Measurements from ENCODE around the gene CACNA2D3. TPM values are rescaled to one million over a fixed set of nuclear protein-coding genes. Genes with fewer than 3 reads are reported as not detected.

The CACNA2D3 gene
- total RNA-seq, 2 experiments from 2014 or later, result not detected

DNA sequence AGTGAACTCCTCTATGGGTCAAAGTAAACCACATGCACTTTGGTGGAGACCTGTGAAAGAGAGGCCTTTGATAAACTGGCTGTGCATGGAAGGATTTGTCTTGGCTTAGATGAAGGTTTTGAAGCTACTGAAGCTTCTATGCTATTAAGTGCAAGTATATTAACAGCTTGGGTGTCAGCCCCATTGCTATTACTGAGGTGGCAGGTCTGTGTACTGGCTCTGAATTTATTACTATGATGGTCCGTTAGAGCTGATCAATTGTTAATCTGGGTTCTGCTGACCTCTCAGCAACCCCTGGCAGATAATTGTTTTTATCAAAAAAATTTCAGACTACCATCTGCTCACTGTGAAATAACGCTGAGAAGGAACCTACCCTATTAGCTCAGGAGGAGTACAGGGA lies 268.2 kb downstream of the CACNA2D3 start:
- DNase-seq, result no peak
- Mint-ChIP-seq H3K27ac (no peak overlapping the region), H3K9me3 (no peaks in the 10 kb centered on the region), H3K4me3 (no peak overlapping the region), H3K4me1 (no peaks in the 10 kb centered on the region), H3K27me3 (peaks cover 9% of the 10 kb centered on the region), H3K36me3 (no peaks in the 10 kb centered on the region)

DNA sequence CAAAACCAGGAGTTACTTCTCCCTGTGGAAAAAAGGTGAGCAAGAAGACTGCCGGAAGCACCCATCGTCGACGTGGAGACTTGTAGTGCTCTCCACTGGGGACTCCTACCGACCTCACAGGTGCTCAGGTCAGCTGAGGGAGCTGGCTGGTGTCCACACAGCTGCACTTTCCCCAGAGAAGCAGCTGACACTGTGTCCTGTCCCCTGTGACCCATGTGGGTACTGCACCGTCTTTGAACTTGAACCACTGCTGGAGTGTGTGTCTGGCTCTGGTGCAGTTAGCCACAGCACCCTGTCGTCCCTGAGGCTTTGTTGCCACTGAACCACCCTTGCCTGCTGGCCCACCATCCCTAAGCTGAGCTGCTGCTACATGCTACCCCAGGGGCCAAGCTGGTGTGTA lies 270.8 kb downstream of the CACNA2D3 start:
- H3K36me3 Mint-ChIP-seq, result no peaks in the 10 kb centered on the region
- DNase-seq, result no peak

DNA sequence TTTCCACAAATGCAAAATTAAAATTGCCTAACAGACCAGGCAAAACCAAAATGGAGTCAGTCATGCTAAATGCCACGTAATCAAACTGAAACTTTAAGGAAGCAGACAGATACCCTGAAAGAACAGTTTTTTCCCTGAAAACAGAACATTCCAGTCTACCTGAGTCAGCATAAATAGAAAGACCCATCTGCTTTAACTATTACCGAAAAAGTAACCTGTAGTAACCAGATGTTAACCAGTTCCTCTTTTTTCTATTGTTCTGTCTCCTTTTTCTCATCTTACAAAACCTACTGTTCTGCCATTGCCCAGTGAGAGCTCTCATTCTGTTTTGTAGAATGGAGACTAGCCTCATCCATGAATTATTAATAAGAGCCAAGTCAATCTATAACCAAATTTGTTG lies 286.0 kb downstream of the CACNA2D3 start:
- Mint-ChIP-seq H3K9me3 (peaks cover 4% of the 10 kb centered on the region), H3K4me1 (no peaks in the 10 kb centered on the region), H3K4me3 (no peak overlapping the region), H3K27ac (no peak overlapping the region), H3K36me3 (no peaks in the 10 kb centered on the region), H3K27me3 (peaks cover 3% of the 10 kb centered on the region)
- DNase-seq, result no peak

More for the DNA sequence above, 270.8 kb downstream of the CACNA2D3 start:
- no peak overlapping the region for H3K27ac Mint-ChIP-seq
- H3K4me3 Mint-ChIP-seq, result no peak overlapping the region
- no peaks in the 10 kb centered on the region for H3K27me3 Mint-ChIP-seq
- H3K9me3 Mint-ChIP-seq, result no peaks in the 10 kb centered on the region
- no peaks in the 10 kb centered on the region for H3K4me1 Mint-ChIP-seq

DNA sequence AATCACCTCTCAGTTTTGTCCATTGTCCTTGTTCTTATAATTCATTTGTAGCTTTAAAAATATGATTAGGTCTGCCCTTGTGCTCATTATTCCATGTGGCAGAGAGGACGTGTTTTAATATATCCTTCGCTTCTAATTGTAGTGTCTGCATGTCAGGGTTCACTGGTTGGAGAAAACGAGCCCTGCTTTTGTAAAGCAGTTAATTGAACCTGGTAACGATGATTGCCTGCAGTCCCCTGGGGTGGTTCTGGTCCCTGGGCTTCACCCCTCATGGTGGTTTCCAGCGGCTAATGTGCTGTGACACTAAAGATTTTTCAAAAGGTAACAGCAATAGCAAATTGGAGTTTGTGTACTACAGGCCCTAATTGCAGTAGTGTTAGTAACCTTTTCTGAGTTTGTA lies 299.6 kb downstream of the CACNA2D3 start:
- Mint-ChIP-seq H3K4me3 (no peak overlapping the region), H3K27me3 (peaks cover 6% of the 10 kb centered on the region), H3K4me1 (no peaks in the 10 kb centered on the region), H3K36me3 (no peaks in the 10 kb centered on the region), H3K9me3 (no peaks in the 10 kb centered on the region), H3K27ac (no peak overlapping the region)
- DNase-seq, result no peak

DNA sequence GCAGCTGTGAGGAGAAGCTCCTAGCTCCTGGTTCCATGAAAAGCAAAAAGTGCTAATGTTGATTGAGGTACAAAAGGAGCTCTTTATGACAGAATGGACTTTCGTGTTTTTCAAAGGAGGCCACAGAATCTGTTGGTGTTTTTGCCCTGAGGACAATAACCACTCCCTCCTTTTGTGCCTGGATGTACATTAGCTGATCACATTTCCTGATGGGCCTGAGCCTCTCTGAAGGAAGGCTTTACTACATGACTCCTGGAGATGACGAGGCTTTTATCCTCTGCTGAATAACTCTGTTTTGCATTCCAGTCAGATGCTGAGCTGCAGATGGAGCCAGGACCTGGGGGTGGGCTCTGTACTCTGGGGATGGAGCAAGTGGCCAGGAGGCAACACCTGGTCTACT lies 301.9 kb downstream of the CACNA2D3 start:
- no peak for DNase-seq
- Mint-ChIP-seq H3K4me1 (no peaks in the 10 kb centered on the region), H3K27ac (no peak overlapping the region), H3K36me3 (no peaks in the 10 kb centered on the region), H3K9me3 (no peaks in the 10 kb centered on the region), H3K27me3 (no peaks in the 10 kb centered on the region), H3K4me3 (no peak overlapping the region)

DNA sequence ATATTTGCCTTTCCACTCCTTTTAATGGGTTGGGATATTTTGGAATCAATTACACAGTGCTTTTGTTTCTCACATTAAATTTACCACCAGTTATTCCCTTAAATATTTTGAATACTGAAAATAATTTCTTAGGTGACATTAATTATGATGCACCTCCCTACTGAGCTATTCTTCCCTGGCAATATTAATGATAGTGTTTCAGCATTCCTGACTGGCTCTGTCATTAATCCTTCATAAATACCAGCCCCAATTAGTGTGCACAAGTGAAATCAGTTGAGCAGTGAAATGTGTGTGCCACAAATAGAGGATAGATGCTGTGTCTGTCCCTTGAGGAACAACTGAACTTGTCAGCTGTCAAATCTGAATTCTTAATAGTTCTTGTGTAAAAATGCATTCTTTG lies 304.0 kb downstream of the CACNA2D3 start:
- DNase-seq, result no peak
- no peaks in the 10 kb centered on the region for H3K4me1 Mint-ChIP-seq
- no peaks in the 10 kb centered on the region for H3K36me3 Mint-ChIP-seq
- H3K4me3 Mint-ChIP-seq, result no peak overlapping the region
- no peaks in the 10 kb centered on the region for H3K27me3 Mint-ChIP-seq
- no peaks in the 10 kb centered on the region for H3K9me3 Mint-ChIP-seq
- H3K27ac Mint-ChIP-seq, result no peak overlapping the region

DNA sequence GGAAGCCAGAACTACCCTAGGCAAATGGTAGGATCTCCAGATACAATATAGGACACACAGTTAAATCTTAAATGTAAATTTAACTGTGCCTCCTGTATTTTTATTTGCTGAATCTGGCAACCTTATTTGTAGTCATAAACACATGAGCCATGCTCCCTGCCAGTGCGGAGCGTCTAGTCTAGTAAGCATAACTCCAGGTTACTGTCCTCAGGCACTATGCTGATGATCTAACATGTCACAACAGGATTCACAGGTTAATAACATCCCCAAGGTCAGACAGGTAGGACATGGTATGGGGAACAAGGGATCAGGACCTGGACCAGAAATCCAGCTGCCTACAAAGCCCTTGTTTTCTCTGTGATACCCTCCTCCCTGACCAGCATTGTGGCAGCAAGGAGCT lies 305.1 kb downstream of the CACNA2D3 start:
- Mint-ChIP-seq H3K4me3 (no peak overlapping the region), H3K9me3 (no peaks in the 10 kb centered on the region), H3K27me3 (peaks cover 3% of the 10 kb centered on the region), H3K4me1 (no peaks in the 10 kb centered on the region), H3K36me3 (no peaks in the 10 kb centered on the region), H3K27ac (no peak overlapping the region)
- DNase-seq, result no peak

DNA sequence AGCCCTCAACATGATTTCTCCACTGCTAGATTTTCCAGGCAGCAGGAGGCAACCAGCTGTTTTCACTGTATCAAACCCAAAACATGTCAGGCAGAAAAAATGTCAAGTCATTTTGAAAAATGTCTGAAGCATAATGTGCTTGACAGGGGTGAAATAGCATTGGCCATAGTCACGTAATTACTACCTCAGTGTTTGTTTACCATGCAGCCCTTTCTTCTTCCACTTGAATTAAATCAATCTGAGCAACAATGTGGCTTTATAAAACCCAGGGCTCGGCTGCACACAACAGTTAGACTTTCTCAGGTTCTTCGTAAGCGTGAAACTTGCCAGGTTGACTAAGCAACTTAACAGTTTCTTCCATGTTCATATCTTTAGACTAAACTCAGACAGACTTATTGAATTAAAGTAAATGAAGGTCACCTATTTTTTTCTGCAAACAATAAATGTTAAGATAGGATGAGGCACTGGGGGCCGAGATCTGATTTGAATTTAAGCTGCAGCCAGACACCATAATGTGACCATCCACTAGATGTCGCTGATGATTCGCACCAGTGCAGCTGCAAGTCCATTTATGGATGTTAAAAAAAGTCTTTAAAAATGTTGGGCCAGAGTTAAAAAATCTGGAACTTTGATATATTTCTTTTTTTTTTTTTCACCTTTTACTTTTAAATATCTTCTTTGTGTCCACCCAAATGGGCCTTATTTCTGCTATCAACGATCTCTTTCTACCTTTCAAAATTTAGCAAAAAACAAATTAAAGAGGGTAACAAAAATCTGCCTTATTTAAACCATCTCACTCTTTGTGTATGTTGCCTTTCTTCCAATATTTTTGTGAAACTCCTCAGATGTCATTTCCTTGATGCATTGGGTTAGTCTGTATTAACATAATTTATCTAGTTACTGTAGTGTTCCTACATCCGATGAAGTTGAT lies 305.9 kb downstream of the CACNA2D3 start:
- Mint-ChIP-seq H3K36me3 (no peaks in the 10 kb centered on the region), H3K27ac (no peak overlapping the region), H3K9me3 (no peaks in the 10 kb centered on the region), H3K27me3 (peaks cover 3% of the 10 kb centered on the region), H3K4me1 (no peaks in the 10 kb centered on the region), H3K4me3 (no peak overlapping the region)
- DNase-seq, result peak; percentile 24

DNA sequence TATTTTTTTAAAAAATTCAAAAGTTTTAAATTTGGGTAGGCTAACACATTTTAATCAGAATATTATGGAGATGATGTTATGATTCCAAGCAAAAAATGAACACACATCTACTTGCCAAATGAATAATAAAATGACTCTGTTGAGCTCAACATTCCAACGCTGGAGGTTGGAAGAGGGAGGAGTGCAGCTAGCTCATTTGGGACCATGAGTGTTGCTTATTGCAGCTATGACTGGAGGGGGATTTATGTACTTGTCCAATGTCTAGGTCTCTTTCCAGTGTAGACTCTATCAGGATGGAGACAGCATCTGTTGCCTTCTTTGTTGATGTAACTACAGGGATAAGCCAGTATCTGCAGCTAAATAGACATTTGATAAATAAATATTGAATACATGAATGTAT lies 310.6 kb downstream of the CACNA2D3 start:
- no peaks in the 10 kb centered on the region for H3K9me3 Mint-ChIP-seq
- no peak overlapping the region for H3K4me3 Mint-ChIP-seq
- DNase-seq, result no peak
- H3K27ac Mint-ChIP-seq, result no peak overlapping the region
- H3K27me3 Mint-ChIP-seq, result peaks cover 3% of the 10 kb centered on the region
- no peaks in the 10 kb centered on the region for H3K36me3 Mint-ChIP-seq
- H3K4me1 Mint-ChIP-seq, result no peaks in the 10 kb centered on the region

DNA sequence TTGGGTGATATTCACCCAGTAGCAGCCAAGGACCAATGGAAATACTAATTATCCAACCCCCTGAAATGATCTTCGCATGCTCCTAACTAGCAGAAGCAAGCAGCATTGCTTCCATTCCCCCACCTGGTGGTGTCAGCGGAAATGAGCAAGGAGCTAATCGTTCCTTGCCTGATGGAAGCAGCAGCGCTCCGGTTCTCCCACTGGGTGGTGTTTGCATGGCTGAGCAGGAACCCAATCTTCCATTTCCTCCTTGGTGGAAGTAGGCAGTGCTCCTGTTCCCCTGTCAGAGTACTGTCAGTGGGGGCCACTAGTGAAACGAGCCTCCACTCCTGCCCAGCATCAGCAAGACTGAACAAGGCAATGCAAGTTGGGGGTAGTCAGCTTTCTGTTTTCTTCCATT lies 311.5 kb downstream of the CACNA2D3 start:
- Mint-ChIP-seq H3K4me1 (no peaks in the 10 kb centered on the region), H3K27me3 (peaks cover 3% of the 10 kb centered on the region), H3K4me3 (no peak overlapping the region), H3K36me3 (no peaks in the 10 kb centered on the region), H3K27ac (no peak overlapping the region), H3K9me3 (no peaks in the 10 kb centered on the region)
- DNase-seq, result no peak

DNA sequence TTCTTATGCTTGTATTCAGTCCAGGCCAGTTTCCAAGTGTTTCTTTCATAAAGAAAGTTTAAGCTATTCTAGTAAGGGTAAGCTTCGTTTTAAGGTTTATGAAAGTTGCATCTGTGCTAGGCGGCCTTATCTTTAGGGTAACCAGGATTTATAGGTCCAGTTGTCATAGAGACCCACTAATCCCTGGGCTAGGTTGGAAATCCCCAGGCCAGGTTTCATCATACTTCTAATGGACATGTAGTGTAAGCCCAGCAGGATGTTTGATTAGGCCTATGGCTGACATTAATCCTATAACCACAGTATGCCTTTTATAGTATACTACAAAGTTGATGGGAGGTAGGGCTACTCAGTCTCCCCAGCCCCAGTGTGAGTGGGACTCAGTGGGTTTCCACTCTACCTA lies 312.4 kb downstream of the CACNA2D3 start:
- Mint-ChIP-seq H3K27me3 (peaks cover 3% of the 10 kb centered on the region), H3K4me3 (no peak overlapping the region), H3K27ac (no peak overlapping the region), H3K9me3 (no peaks in the 10 kb centered on the region), H3K36me3 (no peaks in the 10 kb centered on the region), H3K4me1 (no peaks in the 10 kb centered on the region)
- no peak for DNase-seq

DNA sequence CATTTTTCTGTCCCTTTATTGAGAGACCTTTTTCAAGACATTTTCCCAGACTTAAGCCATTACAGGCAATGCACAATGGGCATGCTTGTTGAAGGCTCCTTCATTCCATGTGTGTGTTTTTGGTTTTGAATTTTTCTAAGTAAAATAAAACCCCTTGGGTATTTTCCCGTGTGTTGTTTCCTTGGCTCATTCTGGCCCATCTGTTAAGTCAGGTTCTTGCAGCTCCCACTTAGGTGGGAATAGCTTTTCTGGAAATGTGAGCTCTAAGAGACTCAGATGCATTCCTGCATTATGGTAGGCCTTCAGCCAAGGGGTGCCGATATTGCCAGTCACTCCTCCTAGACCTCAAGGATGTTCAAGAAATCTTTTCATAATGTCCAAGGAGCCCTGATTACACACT lies 314.9 kb downstream of the CACNA2D3 start:
- Mint-ChIP-seq H3K27me3 (peaks cover 1% of the 10 kb centered on the region), H3K36me3 (no peaks in the 10 kb centered on the region), H3K27ac (no peak overlapping the region), H3K4me3 (no peak overlapping the region), H3K9me3 (no peaks in the 10 kb centered on the region), H3K4me1 (no peaks in the 10 kb centered on the region)
- no peak for DNase-seq

DNA sequence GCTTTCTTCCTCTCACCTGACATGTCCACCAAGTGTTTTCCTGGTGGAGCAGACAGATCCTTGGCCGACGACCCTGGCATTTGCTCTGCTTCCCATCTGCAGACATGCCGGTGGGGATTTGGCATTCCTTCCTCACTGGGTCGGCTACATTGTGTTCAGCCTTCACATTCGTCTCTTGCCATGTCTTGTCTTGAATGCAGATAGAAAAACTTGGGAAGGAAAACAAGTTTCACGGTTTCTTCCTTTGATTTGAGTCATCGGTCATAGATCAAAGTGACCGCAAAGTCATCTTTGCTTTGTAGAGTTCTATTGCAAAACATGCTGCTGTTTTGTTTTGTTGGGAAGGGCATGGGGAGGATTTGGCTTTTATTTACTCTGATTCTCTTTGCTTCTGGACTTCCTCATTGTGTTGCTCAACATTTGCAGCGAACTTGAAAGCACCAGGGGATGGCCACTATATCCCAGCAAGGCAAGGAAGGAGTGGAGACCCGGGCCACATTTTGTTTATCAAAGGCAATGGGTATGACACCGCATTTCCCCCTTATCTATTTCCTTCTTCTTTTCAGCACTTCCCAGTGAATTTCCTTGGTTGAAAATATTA lies 321.3 kb downstream of the CACNA2D3 start:
- no peaks in the 10 kb centered on the region for H3K9me3 Mint-ChIP-seq
- H3K36me3 Mint-ChIP-seq, result no peaks in the 10 kb centered on the region
- no peak for DNase-seq
- no peak overlapping the region for H3K4me3 Mint-ChIP-seq
- H3K27ac Mint-ChIP-seq, result no peak overlapping the region
- peaks cover 10% of the 10 kb centered on the region for H3K27me3 Mint-ChIP-seq
- H3K4me1 Mint-ChIP-seq, result no peaks in the 10 kb centered on the region

DNA sequence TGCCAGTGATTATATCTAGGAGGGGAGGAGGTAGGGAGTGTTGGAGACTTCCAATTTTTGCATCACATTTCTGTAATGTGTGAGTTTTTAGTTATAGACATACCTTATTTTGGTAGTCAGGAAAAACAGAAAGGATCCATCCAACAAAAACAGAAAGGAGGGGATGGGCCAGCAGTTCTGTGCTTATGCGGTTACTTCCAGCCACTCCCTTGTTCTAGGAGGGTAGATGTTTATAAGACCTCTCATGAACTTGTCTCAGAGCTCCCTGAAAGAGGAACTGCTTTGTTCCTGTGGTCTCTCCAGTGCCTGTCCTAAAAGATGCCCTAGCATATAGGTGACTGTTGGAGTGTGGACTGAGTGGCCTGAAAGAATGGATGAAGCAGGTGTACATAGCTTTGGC lies 323.3 kb downstream of the CACNA2D3 start:
- peaks cover 10% of the 10 kb centered on the region for H3K27me3 Mint-ChIP-seq
- DNase-seq, result no peak

DNA sequence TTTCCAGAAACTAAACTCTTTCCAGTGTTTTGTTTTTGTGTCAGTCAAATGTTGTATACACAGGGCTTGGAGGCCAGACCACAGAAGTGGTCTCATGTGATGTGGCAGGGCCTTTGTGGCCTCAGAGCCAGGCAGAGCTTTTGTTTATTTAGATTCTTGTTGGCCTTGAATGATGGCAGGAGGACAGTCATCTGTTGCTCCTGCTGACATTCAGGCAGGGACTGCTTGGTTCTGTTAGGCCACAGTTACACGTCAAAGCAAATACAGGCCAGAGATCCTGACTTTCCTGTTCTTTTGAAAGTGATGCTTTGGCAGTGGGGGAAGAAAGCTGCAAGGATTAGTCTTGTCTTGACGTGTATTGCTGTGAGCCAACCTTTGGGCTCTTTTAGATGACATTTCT lies 325.1 kb downstream of the CACNA2D3 start:
- Mint-ChIP-seq H3K27me3 (peaks cover 10% of the 10 kb centered on the region), H3K4me1 (no peaks in the 10 kb centered on the region), H3K36me3 (no peaks in the 10 kb centered on the region), H3K27ac (no peak overlapping the region), H3K9me3 (no peaks in the 10 kb centered on the region), H3K4me3 (no peak overlapping the region)
- no peak for DNase-seq

More for the DNA sequence above, 323.3 kb downstream of the CACNA2D3 start:
- no peaks in the 10 kb centered on the region for H3K4me1 Mint-ChIP-seq
- H3K4me3 Mint-ChIP-seq, result no peak overlapping the region
- H3K27ac Mint-ChIP-seq, result no peak overlapping the region
- no peaks in the 10 kb centered on the region for H3K9me3 Mint-ChIP-seq
- H3K36me3 Mint-ChIP-seq, result no peaks in the 10 kb centered on the region

DNA sequence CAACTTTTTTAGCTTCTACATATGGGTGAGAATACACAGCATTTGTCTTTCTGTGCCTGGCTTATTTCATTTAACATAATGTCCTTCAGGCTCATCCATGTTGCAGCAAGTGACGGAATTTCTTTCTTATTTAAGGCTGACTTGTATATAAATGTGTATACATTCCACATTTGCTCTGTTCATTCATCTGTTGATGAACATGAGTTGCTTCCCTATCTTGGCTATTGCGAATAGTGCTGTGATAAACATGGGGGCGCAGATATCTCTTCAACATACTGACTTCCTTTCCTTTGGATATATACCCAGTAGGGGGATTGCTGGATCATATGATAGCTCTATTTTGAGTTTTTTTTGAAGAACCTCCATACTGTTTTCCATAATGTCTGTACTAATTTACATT lies 332.5 kb downstream of the CACNA2D3 start:
- DNase-seq, result no peak
- Mint-ChIP-seq H3K4me3 (no peak overlapping the region), H3K36me3 (no peaks in the 10 kb centered on the region), H3K9me3 (peaks cover 11% of the 10 kb centered on the region), H3K4me1 (no peaks in the 10 kb centered on the region), H3K27me3 (no peaks in the 10 kb centered on the region), H3K27ac (no peak overlapping the region)
